HG03354 (cell line): ENCODE results near the gene CD101.
"Not testable (repeated sequence)": the region's sequence is repeated elsewhere in the genome, so short reads cannot be mapped to it uniquely, and the experiment has no call there.

ENCODE experiments used
- ATAC-seq: cut with Tn5 transposase; IDR thresholded peaks from one replicate; pipeline ENCODE4 v1.9.1; 2021; ENCODE audit warnings: mild to moderate bottlenecking; ENCODE audit not compliant: unreplicated experiment, poor library complexity, severe bottlenecking

The CD101 gene, protein sequence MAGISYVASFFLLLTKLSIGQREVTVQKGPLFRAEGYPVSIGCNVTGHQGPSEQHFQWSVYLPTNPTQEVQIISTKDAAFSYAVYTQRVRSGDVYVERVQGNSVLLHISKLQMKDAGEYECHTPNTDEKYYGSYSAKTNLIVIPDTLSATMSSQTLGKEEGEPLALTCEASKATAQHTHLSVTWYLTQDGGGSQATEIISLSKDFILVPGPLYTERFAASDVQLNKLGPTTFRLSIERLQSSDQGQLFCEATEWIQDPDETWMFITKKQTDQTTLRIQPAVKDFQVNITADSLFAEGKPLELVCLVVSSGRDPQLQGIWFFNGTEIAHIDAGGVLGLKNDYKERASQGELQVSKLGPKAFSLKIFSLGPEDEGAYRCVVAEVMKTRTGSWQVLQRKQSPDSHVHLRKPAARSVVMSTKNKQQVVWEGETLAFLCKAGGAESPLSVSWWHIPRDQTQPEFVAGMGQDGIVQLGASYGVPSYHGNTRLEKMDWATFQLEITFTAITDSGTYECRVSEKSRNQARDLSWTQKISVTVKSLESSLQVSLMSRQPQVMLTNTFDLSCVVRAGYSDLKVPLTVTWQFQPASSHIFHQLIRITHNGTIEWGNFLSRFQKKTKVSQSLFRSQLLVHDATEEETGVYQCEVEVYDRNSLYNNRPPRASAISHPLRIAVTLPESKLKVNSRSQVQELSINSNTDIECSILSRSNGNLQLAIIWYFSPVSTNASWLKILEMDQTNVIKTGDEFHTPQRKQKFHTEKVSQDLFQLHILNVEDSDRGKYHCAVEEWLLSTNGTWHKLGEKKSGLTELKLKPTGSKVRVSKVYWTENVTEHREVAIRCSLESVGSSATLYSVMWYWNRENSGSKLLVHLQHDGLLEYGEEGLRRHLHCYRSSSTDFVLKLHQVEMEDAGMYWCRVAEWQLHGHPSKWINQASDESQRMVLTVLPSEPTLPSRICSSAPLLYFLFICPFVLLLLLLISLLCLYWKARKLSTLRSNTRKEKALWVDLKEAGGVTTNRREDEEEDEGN

DNA sequence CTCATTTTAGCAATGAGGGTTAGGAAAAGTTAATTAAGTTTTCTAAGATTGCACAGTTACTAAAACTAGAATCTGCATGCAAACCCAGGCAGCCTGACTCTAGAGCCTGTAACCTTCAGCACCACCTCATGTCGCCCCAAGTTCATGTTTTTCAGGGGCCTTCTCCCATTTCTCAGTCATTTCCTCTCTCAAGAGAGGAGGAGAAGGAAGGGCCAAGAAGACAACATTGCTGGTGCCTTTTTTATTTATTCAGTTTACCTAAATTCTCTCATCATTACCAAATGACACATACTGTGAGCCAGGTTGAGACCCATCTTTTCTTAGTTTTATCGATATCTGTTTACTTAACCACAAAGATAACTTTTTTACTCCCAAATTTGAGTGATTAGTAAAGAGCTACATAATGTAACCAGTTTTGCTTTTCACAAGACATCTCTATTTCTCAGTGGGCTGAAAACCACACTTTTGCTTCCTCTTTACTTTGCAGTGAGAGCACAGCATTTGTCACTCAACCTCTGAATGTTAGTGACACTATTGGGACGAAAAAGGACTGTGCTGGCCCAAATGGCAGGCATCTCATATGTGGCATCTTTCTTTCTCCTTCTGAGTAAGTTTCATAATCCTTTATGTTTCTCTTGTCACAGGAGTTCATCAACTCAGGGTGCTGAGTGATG is at the start of gene CD101:
CD101 (plus strand) TSS at position 507 of the 674 bp plus-strand sequence; CDS start at position 565, 58 bp downstream.
- peak; percentile 92 for ATAC-seq

DNA sequence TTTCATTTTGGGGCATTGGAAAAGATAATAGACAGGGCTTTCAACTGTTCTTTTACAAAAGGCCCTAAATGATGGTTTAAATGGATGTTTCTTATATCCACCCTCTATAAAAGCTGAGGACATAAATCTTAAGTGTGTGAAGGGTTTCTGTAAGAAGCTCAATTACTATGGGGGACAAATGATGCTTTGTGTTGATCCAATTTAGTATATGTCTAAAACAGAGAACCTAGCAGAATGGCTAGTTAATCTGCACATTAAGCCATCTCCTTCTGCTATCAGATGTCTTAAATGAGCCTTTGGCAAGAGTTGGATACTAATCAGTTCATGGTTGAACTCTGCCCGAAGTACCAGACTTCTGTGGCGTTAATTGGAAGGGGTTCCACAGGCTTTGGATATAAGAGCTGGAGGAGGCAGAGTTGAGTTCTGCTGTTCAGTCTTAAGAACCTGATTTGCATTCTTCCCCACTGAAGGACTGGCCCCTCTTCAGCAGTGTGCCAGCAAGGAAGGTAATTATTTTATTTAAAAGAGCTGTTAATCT is 48.8 kb upstream of the CD101 start:
- ATAC-seq, result no peak

DNA sequence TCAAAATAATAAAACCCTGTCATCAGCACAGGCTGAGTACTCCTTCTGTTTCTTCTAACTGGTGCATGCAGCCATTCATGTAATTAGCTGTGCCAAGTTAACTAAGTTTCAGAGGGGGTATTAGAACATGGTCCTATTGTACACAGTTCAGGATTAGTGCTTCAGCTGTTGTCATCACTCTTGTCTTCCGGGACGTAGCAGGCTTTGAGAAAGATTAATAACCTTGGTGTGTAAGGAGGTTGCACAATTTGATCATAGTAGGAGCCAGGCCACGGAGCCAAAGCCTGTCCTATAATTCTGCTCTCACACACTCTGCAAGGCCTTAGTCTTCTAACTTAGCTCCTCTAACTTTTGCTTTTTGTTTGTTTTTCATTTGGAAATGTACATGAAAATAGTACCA is 47.1 kb upstream of the CD101 start:
- no peak for ATAC-seq

DNA sequence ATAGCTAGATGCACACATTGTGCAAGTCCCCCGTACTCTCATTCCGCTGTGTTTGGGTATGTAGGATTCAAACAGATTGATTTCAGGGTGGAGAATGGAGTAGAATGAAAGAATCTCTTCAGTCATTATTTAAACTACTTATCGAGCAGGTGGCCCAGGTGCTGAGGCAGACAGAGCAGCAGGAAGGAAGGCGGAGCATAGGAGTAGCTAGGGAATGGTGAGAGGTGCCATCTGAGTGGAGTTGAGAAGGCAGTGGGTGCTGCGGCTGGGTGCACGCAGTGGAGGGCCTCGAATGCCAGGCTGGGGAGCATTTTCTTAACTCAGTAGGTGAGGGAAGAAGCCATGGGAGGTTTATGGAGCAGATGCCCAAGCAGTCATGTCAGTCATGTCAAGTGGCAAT is 45.2 kb upstream of the CD101 start:
- ATAC-seq, result no peak

DNA sequence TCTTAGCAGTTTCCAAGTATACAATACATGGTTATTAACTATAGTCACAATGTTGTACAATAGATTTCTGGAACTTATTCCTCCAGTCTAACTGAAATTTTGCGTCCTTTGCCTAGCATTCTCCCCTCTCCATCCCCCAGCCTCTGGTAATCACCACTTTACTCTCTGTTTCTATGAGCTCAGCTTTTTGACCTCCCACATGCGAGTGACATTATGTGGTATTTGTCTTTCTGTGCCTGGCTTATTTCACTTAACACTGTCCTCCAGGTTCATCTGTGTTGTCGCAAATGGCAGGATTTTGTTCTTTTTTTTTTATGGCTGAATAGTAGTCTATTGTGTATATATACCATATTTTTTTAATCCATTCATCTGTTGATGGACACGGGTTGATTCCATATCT is 43.9 kb upstream of the CD101 start:
- no peak for ATAC-seq

DNA sequence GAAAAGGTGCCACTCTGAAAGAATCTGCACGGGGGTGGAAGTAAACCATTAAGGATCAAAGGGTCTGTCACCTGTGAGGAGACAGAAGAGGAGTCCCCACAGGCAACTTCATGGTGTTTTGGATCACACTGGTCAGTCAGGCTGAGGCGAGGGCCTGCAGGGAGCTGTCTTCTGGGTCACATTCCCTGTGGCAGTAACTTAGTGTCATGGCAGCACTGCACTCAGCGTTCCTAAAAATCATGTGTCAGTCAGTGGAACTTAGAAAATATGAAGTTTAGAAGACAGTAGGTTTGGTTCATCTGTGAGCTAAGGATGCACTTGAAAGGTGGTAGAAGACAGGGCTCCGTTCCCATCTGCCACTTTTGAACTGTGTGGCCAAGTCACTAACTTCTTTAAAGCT is 43.5 kb upstream of the CD101 start:
- ATAC-seq, result no peak

DNA sequence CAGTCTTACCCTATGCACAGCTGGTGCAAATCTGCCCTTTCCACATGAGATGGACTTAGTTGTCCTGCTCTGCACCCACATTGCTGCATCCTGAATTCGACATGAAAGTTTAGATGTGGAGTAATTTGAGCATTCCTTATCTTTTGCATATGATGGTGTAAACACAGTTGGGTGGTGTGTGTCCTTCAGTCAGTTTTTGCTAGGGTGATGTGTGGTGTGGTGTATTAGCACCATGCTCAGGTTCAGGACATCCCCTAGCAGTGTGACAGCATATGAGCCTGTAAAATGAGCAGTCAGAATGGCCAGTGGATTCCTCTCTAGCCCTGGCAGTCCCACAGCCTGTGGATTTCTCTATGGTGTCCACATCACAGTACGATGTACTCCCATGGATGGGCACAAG is 42.6 kb upstream of the CD101 start:
- ATAC-seq, result no peak

DNA sequence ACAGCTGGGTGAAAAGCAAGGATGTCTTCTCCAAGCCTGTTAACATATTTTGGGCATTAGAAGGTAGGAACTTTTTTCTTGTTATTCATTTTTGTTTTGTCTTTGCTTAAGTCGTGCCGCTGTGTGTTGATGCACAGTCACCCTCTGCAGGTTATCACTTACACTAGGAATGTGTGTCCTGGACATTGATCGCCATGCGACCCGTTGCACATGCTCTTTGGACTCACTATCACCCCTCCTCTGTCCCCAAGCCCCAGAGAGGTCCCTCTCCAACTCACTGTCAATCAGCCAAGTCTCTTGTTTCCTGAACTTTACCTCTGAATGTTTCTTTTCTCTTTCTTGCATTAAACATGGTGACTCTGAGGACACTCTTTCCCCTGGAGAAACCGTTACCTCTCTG is 40.0 kb upstream of the CD101 start:
- no peak for ATAC-seq

DNA sequence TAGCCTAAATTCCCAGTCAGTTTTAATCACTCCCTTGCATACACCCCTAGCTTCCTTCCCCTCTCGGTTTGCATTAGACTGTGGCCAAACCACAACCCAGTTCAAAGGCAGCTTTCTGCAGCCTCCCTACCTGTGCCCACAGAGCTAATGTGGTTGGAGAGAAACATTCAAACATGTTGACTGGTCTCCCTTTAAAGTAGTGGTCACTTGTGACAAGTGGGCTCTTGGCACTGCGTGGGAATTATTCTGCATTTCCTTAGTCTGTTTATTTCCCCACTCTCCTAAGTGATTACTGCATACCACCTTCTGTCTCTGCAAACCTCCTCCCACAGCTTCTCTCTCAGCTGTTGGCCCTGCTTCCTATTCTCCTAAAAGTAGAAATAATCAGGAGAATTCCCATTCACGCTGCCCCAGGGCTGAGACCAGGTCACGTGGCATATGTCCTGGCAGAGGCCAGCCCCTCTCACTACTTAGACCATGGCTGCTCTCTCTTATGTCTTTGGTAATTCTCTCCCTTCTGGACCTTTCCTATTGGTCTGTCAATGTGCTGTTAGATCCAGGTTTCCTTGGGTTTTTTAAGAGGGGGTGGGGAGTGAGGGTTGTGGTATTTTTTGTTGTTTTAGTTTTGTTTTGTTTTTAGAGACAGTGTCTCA is 38.4 kb upstream of the CD101 start:
- ATAC-seq, result no peak

DNA sequence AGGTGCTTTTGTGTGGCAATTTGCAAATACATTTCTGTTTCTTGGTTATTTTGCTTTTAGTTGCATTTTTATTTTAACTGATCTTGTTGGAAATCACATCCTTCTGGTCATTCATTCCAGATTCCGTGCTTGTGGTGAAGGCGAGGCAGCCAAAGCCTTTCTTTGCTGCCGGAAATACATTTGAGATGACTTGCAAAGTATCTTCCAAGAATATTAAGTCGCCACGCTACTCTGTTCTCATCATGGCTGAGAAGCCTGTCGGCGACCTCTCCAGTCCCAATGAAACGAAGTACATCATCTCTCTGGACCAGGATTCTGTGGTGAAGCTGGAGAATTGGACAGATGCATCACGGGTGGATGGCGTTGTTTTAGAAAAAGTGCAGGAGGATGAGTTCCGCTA is 34.8 kb upstream of the CD101 start:
- ATAC-seq, result no peak

DNA sequence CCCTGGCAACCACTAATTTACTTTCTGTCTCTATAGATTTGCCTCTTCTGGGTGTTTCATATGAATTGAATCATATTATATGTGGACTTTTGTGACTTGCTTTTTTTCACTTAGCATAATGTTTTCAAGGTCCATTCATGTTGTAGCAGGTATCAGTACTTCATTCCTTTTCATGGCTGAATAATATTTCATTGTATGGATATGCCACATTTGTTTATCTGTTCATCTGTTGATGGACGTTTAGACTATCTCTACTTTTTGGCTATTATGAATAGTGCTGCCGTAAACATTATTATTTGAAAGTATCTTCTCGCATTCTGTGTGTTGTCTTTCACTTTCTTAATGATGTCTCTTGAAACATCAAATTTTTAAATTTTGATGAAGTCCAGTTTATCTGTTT is 32.8 kb upstream of the CD101 start:
- ATAC-seq, result no peak

DNA sequence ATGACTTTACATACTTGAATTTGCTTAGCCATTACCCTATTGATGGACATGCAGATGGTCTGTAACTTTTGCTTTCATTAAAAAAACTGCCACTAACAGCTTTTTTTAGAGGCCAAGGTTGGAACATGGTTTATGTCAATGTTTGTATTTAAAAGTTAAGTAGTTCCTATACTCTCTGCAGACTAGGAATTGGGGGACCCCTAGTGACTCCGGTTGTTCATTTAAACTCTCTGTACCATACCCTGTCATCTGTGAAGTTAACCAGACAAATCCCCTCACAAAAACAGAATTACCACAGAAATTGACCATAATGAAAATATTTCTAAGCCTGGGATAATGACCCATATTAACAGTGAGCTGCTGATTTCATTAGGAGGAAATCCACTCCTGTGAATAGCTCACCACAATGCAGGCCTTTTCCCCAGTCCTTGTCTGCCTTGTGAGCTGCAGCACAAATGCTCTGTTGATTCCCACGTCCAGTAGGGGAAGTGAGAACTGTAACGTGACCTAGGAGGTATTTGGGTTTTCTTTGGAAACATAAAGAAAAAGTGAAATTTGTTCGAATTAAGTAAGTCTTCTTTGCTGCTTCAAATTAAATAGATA is 30.2 kb upstream of the CD101 start:
- ATAC-seq, result no peak

DNA sequence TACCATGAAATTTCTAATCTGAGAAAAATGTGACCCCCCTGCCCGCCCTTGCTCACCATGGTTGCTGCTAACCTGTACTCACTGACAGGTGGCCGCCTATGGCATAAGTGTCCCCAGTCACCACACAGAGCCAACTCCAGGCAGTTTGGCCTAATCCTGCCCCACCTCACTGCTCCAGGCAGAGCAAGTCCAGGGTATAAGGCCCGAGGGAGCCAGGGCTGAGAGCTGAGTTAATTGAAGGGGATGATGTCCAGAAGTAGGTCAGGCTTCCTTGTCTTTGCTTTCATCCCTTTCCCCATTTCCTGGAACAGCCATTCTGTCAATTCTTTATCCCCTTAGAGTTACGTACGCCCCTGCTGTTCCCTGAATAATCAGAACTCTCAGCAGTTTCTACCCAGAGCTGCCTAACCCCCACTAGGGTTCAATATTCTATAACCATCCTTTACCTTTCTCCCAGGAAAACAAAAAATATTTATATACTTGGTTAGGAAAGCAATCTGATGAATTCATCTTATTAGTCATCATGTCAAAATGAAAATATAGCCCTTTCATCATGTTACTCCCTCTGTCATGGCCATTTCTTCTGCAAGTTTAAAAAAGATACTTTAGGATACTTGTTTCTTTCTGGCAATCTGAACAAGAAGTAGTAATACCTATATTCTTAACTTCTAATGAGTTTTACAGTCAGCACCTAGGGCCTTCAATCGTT is 29.4 kb upstream of the CD101 start:
- no peak for ATAC-seq

DNA sequence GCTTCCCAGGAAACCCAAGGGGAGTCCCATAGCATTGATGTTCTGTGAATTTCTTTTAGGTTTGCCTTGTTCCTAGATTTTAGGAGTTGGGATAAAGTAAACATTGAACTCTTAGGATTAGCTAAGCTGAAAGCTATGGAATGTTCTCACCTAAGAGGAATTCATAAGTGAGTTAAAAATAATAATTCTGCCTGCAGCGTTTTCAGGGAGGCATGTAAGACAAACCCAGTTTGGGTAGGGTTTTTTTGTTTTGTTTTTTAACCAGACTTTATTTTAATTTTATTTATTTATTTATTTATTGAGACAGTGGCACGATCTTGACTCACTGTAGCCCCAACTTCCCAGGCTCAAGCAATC is 28.9 kb upstream of the CD101 start:
- ATAC-seq, result no peak

DNA sequence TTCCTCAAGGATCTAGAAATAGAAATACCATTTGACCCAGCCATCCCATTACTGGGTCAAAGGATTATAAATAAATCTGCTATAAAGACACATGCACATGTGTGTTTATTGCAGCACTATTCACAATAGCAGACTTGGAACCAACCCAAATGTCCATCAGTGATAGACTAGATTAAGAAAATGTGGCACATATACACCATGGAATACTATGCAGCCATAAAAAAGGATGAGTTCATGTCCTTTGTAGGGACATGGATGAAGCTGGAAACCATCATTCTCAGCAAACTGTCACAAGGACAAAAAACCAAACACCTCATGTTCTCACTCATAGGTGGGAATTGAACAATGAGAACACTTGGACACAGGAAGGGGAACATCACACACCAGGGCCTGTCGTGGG is 21.3 kb upstream of the CD101 start:
- not testable (repeated sequence) for ATAC-seq

DNA sequence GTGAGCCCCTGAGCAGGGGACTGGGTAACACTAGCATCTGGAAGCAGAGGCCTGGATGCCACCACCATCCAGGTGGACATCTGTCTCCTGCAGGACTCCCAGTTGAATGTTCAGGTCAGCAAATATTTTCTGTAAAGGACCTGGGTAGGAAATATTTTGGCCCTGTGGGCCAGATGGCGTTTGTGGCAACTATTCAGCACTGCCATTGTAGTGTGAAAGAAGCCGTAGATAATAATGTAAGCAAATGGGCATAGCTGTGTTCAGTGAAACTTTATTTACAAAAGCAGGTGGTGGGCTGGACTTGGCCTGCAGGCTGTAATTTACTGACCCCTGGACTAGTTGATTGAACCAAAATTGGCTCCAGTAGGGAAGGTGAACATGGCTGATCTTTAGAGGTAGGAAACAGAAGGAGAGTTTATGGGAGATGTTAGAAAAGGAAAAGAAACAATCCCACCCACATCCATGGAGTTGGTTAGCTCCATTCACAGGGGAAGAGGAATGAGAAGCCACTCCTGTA is 20.0 kb upstream of the CD101 start:
- ATAC-seq, result no peak

DNA sequence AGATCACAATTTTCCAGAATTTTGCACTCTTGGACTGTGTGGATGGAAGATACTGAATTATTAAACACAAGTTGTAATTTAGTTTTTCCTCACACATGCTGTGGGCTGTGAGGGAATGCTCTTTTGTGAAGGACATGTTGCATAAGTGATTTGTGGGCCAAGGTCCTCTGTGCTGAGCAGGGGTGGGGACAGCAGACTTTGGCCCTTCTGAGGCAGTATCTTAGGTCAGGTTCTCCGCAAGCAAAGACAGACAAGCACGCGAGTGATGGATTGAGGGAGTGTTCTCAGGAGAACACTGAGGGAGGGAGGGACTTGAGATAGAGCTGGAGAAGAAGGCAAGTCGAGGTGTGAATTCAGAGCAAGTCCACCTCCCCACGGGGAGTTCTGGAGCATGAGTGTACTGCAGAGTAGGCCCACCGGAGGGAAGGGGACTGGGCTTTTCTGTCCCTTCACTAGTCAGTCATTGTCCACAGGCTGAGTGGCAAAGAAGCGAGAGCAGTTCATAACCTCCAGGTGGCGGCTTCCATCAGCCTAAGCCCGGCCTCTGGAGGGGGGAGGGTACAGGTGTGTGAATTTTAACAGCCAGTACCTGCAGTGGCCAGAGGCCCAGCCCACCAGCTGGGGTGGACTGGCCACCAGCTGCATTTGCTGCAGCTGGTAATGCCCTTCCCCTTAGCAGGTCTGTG is 19.1 kb upstream of the CD101 start:
- ATAC-seq, result no peak

DNA sequence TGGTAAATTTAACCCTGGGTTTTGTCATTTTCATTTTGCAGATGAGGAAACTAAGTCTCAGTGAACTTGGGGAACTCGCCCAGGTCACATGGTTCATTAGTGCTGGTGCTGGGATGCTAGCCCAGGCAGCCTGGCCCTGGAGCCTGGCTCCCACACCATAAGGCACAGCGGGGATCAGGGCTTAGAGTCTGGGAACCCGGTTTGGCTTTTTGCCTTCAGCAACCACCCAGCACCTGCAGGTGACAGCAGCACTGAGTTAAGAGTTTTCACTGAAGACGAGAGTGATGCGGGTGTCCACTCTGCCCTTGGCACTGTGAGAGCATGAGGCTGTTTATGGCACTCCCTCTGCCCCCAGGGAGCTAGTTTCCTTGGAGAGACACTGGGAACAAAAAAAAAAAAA is 18.4 kb upstream of the CD101 start:
- ATAC-seq, result no peak
